ENCODE measurements around the gene FAM174C.
A peak's percentile ranks its signal among the peaks of the same experiment; 100 is the strongest.

Gene FAM174C

DNA sequence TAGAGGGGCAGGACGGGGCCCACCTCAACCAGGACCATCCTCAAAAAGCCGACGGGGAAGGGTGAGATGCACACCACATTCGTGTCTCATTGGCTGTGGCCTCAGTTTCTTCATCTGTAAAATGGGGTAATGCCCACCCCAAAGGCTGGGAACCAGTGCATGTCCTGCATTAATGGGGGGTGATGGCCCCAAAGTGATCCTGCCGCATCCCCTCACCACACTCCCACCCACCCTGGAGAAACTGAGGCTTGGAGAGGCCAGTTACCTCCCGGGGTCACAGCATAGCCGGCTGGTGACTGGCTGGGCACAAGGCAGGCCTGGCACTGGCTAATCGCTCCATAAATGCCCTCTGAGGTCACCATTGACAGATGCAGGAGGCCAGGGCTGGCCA lies 27.6 kb upstream of the FAM174C start:
- H3K4me3 ChIP-seq (ENCODE audit: low read depth, low read length): no peak overlapping the region
- H3K36me3 ChIP-seq (ENCODE audit: control insufficient read depth in 2 of 2, insufficient read depth in 1 of 2, low read length in 2 of 2): peaks cover 0 to 21% of the 10 kb centered on the region in 2 experiments; a peak in 1 of 3 replicates
- no peak overlapping the region for H3K27ac ChIP-seq (ENCODE audit: extremely low read depth, low read depth, low read length)
- no peaks in the 10 kb centered on the region for H3K9me3 ChIP-seq (ENCODE audit: control insufficient read depth, insufficient read depth, low read depth, low read length)
- peaks cover 4% of the 10 kb centered on the region; the same call in 1 of the 2 replicates for H3K4me1 ChIP-seq (ENCODE audit: control insufficient read depth, insufficient read depth, low read length)
- no peak for TF ChIP-seq ZNF391 (tag by site-specific recombination; IDR thresholded peaks at IDR 0.05; ENCODE audit: borderline replicate concordance, low read depth)
- peak; percentile 59; the same call in 1 of the 2 replicates for TF ChIP-seq ZBTB7A (tag by site-specific recombination; IDR thresholded peaks at IDR 0.05; ENCODE audit: low read depth)
- TF ChIP-seq ZNF639 (tag by site-specific recombination; IDR thresholded peaks at IDR 0.05): peak; percentile 20; the same call in 1 of the 2 replicates
- TF ChIP-seq ZNF513 (tag by site-specific recombination; IDR thresholded peaks at IDR 0.05): no peak
- TF ChIP-seq ZNF10 (tag by site-specific recombination; IDR thresholded peaks at IDR 0.05): no peak
- no peak for TF ChIP-seq ZNF843 (tag by site-specific recombination; IDR thresholded peaks at IDR 0.05)
- TF ChIP-seq, protein P1, sequence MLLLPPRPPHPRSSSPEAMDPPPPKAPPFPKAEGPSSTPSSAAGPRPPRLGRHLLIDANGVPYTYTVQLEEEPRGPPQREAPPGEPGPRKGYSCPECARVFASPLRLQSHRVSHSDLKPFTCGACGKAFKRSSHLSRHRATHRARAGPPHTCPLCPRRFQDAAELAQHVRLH (tag by site-specific recombination; IDR thresholded peaks at IDR 0.05): peak; percentile 61; the same call in 1 of the 2 replicates
- 0 out of 2 replicates have a peak, but pooled peaks have one; percentile 65 for TF ChIP-seq HIC1 (tag by site-specific recombination; IDR thresholded peaks at IDR 0.05)
- TF ChIP-seq, protein P2, sequence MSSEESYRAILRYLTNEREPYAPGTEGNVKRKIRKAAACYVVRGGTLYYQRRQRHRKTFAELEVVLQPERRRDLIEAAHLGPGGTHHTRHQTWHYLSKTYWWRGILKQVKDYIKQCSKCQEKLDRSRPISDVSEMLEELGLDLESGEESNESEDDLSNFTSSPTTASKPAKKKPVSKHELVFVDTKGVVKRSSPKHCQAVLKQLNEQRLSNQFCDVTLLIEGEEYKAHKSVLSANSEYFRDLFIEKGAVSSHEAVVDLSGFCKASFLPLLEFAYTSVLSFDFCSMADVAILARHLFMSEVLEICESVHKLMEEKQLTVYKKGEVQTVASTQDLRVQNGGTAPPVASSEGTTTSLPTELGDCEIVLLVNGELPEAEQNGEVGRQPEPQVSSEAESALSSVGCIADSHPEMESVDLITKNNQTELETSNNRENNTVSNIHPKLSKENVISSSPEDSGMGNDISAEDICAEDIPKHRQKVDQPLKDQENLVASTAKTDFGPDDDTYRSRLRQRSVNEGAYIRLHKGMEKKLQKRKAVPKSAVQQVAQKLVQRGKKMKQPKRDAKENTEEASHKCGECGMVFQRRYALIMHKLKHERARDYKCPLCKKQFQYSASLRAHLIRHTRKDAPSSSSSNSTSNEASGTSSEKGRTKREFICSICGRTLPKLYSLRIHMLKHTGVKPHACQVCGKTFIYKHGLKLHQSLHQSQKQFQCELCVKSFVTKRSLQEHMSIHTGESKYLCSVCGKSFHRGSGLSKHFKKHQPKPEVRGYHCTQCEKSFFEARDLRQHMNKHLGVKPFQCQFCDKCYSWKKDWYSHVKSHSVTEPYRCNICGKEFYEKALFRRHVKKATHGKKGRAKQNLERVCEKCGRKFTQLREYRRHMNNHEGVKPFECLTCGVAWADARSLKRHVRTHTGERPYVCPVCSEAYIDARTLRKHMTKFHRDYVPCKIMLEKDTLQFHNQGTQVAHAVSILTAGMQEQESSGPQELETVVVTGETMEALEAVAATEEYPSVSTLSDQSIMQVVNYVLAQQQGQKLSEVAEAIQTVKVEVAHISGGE (tag by site-specific recombination; conservative IDR thresholded peaks at IDR 0.05; ENCODE audit: low read depth): no peak
- no peak for TF ChIP-seq ZNF776 (tag by site-specific recombination; IDR thresholded peaks at IDR 0.05; ENCODE audit: borderline replicate concordance)
- ChIA-PET CTCF (interaction anchor here (5.5 kb wide), 1 partner anchor 17 kb away, joined by 299 read pairs; the partner anchor contains the start of gene CIRBP), POLR2A (interaction anchor here (7.7 kb wide), 1 partner anchor 22 kb away, joined by 231 read pairs; the partner anchor contains the start of gene CIRBP)

GRCh38 chr19:1248139-1248785 lies 27.1 kb upstream of the FAM174C start, which contains the start of gene MIDN:
TSS of gene MIDN (plus strand) at chr19:1248583. CDS start at chr19:1250297, 1,714 bp downstream.
- H3K36me3 ChIP-seq (ENCODE audit: control insufficient read depth in 2 of 2, insufficient read depth in 1 of 2, low read length in 2 of 2): peaks cover 0 to 21% of the 10 kb centered on the region in 2 experiments; a peak in 1 of 3 replicates
- ChIA-PET POLR2A (interaction anchor here (0.9 to 1.0 kb wide), 2 partner anchors 18 to 21 kb away, joined by 4 to 17 read pairs; partner anchors contain the start of gene CIRBP), CTCF (no interaction called here)
- H3K4me3 ChIP-seq (ENCODE audit: low read depth, low read length): peak within 1 kb of the TSS; percentile 67
- H3K27ac ChIP-seq (ENCODE audit: extremely low read depth, low read depth, low read length): peak within 1 kb of the TSS; percentile 95
- peaks cover 4% of the 10 kb centered on the region; the same call in 1 of the 2 replicates for H3K4me1 ChIP-seq (ENCODE audit: control insufficient read depth, insufficient read depth, low read length)
- H3K9me3 ChIP-seq (ENCODE audit: control insufficient read depth, insufficient read depth, low read depth, low read length): no peaks in the 10 kb centered on the region
- TF ChIP-seq BCL11B (tag by site-specific recombination; IDR thresholded peaks at IDR 0.05; ENCODE audit: low read depth) (no peak), ZEB2 (tag by site-specific recombination; IDR thresholded peaks at IDR 0.05) (peak; percentile 95; the same call in 1 of the 2 replicates), ZIC2 (tag by site-specific recombination; IDR thresholded peaks at IDR 0.05) (peak; percentile 27; the same call in 1 of the 2 replicates), ZXDB (tag by site-specific recombination; IDR thresholded peaks at IDR 0.05) (peak; percentile 59), ZNF664 (tag by site-specific recombination; IDR thresholded peaks at IDR 0.05) (no peak), ZBTB21 (tag by site-specific recombination; IDR thresholded peaks at IDR 0.05) (no peak), GLI4 (tag by site-specific recombination; IDR thresholded peaks at IDR 0.05) (no peak), ZBTB17 (tag by site-specific recombination; IDR thresholded peaks at IDR 0.05) (peak; percentile 59; the same call in 1 of the 2 replicates), SP3 (tag by site-specific recombination; IDR thresholded peaks at IDR 0.05) (peak; percentile 93), ZNF350 (tag by site-specific recombination; IDR thresholded peaks at IDR 0.05) (no peak), ZNF629 (tag by site-specific recombination; IDR thresholded peaks at IDR 0.05) (peak; percentile 59)
- TF ChIP-seq, protein P1 (tag by site-specific recombination; IDR thresholded peaks at IDR 0.05): no peak
- TF ChIP-seq, protein P3, sequence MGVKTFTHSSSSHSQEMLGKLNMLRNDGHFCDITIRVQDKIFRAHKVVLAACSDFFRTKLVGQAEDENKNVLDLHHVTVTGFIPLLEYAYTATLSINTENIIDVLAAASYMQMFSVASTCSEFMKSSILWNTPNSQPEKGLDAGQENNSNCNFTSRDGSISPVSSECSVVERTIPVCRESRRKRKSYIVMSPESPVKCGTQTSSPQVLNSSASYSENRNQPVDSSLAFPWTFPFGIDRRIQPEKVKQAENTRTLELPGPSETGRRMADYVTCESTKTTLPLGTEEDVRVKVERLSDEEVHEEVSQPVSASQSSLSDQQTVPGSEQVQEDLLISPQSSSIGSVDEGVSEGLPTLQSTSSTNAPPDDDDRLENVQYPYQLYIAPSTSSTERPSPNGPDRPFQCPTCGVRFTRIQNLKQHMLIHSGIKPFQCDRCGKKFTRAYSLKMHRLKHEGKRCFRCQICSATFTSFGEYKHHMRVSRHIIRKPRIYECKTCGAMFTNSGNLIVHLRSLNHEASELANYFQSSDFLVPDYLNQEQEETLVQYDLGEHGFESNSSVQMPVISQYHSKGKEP (tag by site-specific recombination; IDR thresholded peaks at IDR 0.05): no peak
